ENCODE data around the gene NCLN.
"Not testable (repeated sequence)": the region's sequence is repeated elsewhere in the genome, so short reads cannot be mapped to it uniquely, and the experiment has no call there.

The NCLN gene

DNA sequence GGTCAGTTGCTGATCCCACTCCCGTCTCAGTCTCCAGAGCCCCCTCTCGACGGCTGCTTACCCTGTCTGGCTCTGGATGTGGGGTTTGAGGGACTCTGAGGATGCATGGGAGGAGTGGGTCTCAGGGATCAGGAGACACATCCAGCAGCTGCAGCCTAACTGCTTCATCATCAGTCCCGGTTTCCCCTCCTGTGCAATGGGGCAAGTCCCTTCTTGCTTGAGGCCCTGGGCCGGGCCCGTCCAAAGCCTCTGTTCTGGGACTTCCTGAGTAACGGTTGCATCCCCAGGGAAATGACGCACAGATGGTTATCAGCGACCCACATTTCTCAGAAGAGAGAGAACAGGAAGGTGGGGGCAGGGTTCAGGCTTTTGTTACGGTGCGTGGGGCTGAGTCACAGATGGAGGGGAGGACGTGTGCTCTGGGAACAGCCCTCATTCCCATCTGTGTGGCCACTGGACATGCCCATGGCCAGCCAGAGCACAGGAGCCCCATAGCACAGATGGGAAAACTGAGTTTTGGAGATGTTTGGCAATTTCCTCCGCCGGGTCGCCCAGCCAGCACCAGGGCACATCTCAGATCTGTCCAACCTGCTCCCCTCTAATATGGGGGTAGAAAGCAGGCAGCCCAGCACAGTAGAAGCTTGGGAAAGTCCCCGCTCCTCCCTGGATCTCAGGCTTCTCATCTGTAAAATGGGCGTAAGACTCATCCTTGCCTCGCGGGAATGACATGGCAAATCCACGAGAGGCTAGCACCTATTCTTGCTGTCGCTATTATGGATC, 30.6 kb upstream of the NCLN start:
- in situ Hi-C loops (cut with MboI; ENCODE audit: low sequenced_read_pairs) = no loop called here

DNA sequence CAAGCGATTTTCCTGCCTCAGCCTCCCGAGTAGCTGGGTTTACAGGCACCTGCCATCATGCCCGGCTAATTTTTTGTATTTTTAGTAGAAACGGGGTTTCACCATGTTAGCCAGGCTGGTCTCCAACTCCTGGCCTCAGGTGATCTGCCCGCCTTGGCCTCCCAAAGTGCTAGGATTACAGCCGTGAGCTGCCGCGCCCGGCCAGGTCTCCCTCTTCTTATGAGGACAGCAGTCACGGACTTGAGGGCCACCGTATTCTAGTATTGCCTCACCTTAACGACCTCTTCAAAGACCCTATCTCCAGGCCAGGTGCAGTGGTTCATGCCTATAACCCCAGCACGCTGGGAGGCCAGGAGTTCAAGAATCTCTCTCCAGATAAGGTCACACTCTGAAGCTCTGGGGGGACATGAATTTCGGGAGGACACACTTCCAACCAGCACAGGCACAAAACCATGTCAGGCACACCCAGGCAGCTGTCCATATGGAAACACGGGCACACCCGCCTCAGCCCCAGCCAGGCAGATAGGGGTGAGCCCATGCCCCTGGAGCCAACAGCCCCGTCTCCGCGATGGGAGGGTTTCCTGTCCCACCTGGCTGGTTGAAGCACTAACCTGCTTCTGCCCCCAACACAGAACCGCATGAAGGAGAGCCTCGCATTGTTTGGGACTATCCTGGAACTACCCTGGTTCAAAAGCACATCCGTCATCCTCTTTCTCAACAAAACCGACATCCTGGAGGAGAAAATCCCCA, 28.5 kb upstream of the NCLN start:
- in situ Hi-C loops (cut with MboI; ENCODE audit: low sequenced_read_pairs) = no loop called here

DNA sequence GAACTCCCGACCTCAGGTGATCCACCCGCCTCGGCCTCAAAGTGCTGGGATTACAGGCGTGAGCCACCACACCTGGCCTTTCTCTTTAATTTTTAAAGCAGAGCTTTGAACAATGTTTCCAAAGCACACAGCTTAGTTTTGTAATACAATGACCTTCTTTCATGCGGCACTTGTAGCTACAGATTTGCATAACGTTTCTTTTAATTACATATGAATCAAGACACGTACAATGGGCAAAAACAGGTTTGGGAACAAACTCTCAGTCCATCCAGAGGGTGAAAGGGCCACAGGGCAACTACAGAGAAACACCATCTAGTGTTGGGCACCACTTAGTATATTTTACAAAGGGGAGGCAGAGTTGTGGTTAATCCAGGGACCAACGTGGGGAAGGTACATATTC, 26.2 kb upstream of the NCLN start:
- in situ Hi-C loops (cut with MboI; ENCODE audit: low sequenced_read_pairs) = no loop called here

DNA sequence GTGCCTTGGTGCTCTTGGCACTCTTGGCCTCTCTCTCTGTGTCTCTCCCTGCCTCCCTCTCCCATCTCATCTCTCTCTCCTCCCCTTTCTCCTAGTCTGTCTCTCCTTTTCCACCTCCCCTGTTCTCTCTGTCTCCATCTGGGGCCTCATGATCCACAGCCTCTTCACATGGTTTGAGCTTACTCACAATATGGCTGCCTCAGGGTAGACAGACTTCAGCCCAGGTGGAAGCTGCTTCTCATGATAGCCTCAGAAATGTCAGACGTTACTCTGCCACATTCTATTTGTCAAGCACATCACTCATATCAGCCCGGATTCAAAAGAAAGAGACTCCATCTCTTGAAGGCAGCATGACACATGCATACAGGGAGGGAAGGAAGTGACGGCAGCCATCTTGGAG, 25.5 kb upstream of the NCLN start:
- in situ Hi-C loops (cut with MboI; ENCODE audit: low sequenced_read_pairs) = no loop called here

DNA sequence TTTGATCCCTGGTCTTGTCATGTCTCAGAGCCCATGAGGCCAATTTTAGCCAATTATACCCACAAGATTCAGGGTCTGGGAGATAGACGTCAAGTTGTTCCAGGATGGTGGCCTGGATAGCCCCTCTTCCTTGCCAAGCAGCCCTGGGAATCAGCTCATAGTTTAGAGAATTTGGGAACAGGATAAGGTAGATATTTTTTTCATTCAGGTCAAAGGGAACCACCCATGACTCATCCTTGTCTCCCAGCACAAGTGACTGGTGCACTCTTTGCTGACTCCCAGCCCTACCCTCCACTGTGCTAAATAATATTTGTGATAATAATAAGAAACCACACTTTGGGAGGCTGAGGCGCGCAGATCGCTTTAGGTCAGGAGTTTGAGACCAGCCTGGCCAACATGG, 24.3 kb upstream of the NCLN start:
- in situ Hi-C loops (cut with MboI; ENCODE audit: low sequenced_read_pairs) = no loop called here

DNA sequence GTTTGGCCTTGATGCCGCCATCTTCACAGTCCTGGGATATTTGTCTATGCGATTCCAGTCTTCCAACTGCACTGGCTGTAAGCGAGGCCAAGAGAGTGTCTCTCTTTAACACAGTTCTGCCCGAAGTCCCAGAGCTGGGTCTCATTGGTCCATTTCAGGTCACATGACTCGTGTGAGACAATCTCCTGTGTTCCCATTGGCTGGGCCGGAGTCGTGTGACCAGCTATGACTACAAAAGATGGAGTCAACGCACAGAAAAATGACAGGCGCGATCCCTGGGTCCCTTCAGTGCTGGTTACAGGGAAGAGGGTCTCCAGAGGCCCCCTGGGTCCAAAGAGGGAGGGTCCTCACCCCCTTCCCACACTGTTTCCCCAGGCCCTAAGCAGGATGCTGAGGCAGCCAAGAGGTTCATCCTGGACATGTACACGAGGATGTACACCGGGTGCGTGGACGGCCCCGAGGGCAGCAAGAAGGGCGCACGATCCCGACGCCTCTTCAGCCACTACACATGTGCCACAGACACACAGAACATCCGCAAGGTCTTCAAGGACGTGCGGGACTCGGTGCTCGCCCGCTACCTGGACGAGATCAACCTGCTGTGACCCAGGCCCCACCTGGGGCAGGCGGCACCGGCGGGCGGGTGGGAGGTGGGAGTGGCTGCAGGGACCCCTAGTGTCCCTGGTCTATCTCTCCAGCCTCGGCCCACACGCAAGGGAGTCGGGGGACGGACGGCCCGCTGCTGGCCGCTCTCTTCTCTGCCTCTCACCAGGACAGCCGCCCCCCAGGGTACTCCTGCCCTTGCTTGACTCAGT, 23.1 kb upstream of the NCLN start:
- in situ Hi-C loops (cut with MboI; ENCODE audit: low sequenced_read_pairs) = no loop called here

DNA sequence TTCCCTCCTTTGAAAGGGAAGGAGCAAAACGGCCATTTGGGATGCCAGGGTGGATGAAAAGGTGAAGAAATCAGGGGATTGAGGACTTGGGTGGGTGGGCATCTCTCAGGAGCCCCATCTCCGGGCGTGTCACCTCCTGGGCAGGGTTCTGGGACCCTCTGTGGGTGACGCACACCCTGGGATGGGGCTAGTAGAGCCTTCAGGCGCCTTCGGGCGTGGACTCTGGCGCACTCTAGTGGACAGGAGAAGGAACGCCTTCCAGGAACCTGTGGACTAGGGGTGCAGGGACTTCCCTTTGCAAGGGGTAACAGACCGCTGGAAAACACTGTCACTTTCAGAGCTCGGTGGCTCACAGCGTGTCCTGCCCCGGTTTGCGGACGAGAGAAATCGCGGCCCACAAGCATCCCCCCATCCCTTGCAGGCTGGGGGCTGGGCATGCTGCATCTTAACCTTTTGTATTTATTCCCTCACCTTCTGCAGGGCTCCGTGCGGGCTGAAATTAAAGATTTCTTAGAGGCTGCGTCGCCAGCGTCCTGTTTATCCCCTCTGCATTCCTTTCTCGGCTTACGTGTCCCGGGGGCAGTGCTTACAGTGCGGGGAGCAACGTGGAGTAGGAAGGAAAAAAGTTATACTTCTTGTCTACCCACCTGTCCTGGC, 22.4 kb upstream of the NCLN start:
- in situ Hi-C loops (cut with MboI; ENCODE audit: low sequenced_read_pairs) = no loop called here

DNA sequence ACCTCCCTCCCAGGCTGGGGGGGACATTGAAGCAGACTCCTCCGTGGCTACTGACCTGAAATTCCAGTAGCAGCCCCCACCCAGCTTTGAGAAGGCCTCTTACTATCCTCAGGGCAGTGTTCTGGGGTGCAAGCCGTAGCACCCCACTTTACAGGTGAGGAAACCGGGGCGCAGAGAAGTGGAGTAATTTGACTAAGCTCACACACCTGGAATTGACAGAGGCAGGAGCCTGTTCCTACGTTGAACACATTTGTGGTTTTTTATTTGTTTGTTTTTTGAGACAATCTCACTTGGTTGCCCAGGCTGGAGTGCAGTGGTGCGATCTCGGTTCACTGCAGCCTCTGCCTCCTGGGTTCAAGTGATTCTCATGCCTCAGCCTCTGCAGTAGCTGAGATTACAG, 21.8 kb upstream of the NCLN start:
- in situ Hi-C loops (cut with MboI; ENCODE audit: low sequenced_read_pairs) = no loop called here

DNA sequence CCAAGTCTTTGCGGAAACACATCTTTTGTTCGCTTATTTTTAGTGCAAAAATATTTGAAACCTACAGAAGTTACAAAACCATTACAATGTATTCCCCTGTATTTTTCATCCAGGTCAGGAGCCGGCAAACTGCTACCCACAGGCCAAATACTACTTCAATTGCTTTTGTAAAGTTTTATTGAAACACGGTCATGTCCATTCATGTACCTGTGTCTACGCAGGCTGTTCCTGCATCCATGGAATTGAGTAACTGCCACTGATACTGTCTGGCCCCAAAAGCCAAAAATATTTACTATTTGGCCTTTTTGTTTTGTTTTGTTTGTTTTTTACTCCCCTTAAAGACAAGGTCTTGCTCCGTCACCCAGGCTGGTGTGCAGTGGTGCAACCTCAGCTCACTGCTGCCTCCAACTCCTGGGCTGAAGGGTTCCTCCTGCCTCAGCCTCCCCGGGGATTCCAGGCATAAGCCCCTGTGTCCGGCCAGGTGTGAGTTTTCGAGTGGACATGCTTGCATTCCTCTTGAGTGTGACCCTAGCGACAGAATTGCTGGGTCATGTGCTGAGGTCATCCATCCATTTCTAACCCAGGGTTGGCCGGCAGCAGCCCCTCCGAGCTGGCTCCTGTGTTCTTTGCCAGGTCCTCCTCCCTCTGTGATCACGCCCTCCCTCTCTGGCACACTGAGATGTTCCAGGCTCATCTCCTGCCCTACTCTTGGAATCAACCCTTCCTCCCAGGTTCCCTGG, 18.0 kb upstream of the NCLN start:
- in situ Hi-C loops (cut with MboI; ENCODE audit: low sequenced_read_pairs) = no loop called here

DNA sequence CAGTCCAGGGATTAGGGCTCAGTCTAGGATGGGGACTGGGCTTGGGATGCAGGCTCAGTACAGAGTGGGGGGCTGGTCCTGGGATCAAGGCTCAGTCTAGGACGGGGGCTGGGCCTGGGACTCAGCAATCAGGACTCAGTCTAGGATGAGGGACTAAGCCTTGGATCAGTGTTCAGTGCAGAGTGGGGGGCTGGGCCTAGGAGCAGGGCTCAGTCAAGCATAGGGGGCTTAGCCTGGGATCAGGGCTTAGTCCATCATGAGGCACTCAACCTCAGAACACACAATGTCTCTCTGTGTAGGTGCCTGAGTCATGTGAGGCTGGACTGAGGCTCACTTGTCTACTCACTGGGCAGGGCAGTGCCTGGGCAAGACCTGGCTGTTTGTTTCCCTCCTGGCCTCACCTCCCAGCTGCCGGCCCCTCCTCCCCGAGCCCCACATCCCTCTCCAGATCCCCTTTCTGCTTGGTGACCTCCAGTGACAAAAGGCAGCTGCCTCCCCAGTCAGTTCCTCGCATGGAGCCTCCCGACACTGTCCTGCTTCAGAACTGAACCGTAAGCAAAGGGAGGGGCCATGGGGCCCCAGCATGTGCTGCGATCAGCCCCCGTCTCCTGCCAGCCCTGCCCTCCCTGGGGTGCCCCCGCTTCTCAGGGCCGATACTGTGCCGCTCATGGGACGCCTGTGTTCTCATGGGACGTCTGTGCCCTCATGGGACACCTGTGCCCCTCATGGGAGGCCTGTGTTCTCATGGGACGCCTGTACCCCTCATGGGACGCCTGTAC, 13.6 kb upstream of the NCLN start:
- in situ Hi-C loops (cut with MboI; ENCODE audit: low sequenced_read_pairs) = no loop called here

DNA sequence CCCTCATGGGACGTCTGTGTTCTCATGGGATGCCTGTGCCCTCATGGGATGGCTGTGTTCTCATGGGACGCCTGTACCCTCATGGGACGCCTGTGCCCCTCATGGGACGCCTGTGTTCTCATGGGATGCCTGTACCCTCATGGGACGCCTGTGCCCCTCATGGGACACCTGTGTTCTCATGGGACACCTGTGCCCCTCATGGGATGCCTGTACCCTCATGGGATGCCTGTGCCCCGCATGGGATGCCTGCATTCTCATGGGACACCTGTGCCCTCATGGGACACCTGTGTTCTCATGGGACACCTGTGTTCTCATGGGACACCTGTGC, 13.1 kb upstream of the NCLN start:
- in situ Hi-C loops (cut with MboI; ENCODE audit: low sequenced_read_pairs) = not testable (repeated sequence)

DNA sequence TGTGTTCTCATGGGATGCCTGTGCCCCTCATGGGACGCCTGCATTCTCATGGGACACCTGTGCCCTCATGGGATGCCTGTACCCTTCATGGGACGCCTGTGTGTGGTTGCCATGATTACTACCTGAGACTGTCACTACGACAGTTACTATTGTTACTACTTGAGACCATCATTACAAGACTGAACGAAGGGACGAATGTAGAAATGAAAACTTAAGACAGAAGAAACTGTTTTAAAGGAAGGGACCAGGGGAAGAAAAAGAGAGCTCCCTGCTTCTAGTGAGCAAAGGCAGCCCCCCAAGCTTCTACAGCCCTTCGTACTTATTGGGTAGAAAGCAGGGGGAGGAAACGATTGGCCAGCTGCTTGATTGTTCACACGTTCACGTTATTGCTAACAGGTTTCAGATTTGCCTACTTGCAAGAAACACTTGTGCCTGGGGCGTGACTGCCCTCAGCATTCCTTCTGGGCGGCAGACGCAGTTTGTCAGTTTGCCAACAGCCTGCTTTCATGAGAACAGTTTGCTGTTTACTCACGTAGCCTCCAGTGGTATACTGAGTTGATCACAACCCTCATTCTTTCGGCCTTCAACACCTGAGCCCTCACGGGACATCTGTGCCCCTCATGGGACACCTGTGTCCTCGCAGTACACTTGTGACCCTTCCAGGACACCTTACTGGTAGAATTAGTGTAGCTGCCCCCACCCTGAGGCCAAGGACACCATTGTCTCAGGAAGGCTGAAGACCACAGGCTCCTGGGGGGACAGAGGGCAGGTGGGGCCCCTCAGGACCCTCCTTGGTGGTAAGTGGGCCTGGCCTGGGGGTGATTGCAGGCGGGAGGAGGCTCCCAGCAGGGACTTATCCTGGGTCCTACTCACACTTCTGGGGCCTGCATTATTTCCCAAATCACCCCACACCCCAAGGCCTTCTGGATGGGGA, 9.7 kb upstream of the NCLN start:
- in situ Hi-C loops (cut with MboI; ENCODE audit: low sequenced_read_pairs) = no loop called here

DNA sequence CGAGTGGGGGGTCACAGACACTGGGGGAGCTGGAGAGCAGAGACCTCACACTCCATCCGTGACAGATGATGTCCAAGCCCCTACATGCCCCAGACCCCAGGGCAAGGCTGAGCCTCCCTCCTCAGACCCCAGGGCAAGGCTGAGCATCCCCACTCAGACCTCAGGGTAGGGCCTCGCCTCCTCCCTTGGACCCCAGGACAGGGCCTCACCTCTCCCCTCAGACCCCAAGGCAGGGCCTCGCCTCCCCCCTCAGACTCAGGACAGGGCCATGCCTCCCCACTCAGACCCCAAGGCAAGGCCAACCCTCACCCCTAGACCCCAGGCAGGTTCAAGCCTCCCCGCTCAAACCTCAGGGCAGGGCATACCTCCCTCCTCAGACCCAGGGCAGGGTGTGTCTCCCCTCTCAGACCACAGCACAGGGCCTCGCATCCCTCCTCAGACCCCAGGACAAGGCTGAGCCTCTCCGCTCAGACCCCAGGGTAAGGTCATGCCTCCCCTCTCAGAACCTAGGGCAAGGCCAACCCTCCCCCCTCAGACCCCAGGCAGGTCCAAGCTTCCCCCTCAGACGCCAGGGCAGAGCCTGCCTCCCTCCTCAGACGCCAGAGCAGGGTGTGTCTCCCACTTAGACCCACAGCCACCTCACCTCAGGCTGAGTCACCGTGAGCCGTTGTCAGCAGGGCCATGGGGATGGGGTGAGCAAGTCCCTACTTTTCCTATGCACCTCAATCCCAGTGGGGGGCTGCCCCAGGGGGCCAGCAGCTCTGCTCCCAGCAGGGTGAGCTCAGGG, 8.8 kb upstream of the NCLN start:
- in situ Hi-C loops (cut with MboI; ENCODE audit: low sequenced_read_pairs) = no loop called here

DNA sequence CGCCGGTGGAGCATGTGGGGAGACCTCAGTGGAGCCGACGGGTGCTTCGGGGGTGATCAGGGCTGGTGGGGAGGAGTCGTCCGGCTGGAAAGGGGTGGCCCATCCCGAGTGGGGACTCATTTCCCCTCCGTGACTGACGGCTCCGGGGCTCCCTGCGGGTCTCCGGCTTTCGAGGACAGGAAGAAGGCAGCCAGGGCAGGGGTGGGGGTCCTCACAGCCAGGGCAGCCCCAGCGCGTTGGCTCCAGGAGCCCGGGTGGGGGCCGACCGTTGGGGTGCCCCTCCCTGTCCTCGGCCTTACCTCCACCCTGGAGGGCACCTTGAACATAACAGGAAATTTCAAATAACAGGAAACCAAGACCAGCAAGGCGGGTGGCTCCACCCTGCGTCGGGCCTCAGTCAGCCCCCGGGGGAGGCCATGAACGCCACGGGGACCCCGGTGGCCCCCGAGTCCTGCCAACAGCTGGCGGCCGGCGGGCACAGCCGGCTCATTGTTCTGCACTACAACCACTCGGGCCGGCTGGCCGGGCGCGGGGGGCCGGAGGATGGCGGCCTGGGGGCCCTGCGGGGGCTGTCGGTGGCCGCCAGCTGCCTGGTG, 7.3 kb upstream of the NCLN start, which contains the start of gene S1PR4:
S1PR4 (plus strand) TSS at position 393 of the 596 bp plus-strand sequence; CDS start at position 417, 24 bp downstream.
- in situ Hi-C loops (cut with MboI; ENCODE audit: low sequenced_read_pairs) = no loop called here

DNA sequence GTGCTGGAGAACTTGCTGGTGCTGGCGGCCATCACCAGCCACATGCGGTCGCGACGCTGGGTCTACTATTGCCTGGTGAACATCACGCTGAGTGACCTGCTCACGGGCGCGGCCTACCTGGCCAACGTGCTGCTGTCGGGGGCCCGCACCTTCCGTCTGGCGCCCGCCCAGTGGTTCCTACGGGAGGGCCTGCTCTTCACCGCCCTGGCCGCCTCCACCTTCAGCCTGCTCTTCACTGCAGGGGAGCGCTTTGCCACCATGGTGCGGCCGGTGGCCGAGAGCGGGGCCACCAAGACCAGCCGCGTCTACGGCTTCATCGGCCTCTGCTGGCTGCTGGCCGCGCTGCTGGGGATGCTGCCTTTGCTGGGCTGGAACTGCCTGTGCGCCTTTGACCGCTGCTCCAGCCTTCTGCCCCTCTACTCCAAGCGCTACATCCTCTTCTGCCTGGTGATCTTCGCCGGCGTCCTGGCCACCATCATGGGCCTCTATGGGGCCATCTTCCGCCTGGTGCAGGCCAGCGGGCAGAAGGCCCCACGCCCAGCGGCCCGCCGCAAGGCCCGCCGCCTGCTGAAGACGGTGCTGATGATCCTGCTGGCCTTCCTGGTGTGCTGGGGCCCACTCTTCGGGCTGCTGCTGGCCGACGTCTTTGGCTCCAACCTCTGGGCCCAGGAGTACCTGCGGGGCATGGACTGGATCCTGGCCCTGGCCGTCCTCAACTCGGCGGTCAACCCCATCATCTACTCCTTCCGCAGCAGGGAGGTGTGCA, 6.6 kb upstream of the NCLN start:
- in situ Hi-C loops (cut with MboI; ENCODE audit: low sequenced_read_pairs) = no loop called here

DNA sequence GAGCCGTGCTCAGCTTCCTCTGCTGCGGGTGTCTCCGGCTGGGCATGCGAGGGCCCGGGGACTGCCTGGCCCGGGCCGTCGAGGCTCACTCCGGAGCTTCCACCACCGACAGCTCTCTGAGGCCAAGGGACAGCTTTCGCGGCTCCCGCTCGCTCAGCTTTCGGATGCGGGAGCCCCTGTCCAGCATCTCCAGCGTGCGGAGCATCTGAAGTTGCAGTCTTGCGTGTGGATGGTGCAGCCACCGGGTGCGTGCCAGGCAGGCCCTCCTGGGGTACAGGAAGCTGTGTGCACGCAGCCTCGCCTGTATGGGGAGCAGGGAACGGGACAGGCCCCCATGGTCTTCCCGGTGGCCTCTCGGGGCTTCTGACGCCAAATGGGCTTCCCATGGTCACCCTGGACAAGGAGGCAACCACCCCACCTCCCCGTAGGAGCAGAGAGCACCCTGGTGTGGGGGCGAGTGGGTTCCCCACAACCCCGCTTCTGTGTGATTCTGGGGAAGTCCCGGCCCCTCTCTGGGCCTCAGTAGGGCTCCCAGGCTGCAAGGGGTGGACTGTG, 5.9 kb upstream of the NCLN start:
- in situ Hi-C loops (cut with MboI; ENCODE audit: low sequenced_read_pairs) = no loop called here

Measured in HL-60/S4 treated with phorbol 12-myristate 13-acetate at 8.2 ng/mL for 4 days and 3 days (cell line).